Neural crest cell (in vitro differentiated cells): ENCODE data around the gene SLC4A8. TPM values are rescaled to one million over a fixed set of nuclear protein-coding genes. Genes with fewer than 3 reads are reported as not detected.

ENCODE experiments used
- DNase-seq: peaks from one replicate; pipeline ENCODE4 v3.0.0; 2021; ENCODE audit warnings: low read depth, mixed read lengths, low spot score
- H3K27ac Mint-ChIP-seq: one replicate; pipeline ENCODE4 v1.8.0; 2021; ENCODE audit warnings: mild to moderate bottlenecking, mixed read lengths; ENCODE audit not compliant: unreplicated experiment
- H3K27me3 Mint-ChIP-seq: 2 replicates; pipeline ENCODE4 v1.8.0; 2021; ENCODE audit warnings: low read depth, mild to moderate bottlenecking, mixed read lengths
- H3K36me3 Mint-ChIP-seq: 2 replicates; pipeline ENCODE4 v1.8.0; 2021; ENCODE audit warnings: low read depth, mild to moderate bottlenecking, mixed read lengths
- H3K4me1 Mint-ChIP-seq: 2 replicates; pipeline ENCODE4 v1.8.0; 2021; ENCODE audit warnings: mixed read lengths
- H3K4me3 Mint-ChIP-seq: one replicate; pipeline ENCODE4 v1.8.0; 2021; ENCODE audit warnings: mild to moderate bottlenecking, mixed read lengths
- H3K9me3 Mint-ChIP-seq: 2 replicates; pipeline ENCODE4 v1.8.0; 2021; ENCODE audit warnings: mixed read lengths
- CTCF ChIP-seq: fragments of 200-600 bp; sonication (generic); conservative IDR thresholded peaks from 2 replicates; pipeline ENCODE4 v1.5.0; 2021; ENCODE audit warnings: antibody characterized with exemption, mild to moderate bottlenecking
- total RNA-seq: library from RNA; stranded (reverse); gene quantifications from 2 replicates; pipeline ENCODE4 v1.2.1, GENCODE V29; 2021

Gene SLC4A8
- total RNA-seq, 1 donor from 2014 or later = 33.8 TPM

DNA sequence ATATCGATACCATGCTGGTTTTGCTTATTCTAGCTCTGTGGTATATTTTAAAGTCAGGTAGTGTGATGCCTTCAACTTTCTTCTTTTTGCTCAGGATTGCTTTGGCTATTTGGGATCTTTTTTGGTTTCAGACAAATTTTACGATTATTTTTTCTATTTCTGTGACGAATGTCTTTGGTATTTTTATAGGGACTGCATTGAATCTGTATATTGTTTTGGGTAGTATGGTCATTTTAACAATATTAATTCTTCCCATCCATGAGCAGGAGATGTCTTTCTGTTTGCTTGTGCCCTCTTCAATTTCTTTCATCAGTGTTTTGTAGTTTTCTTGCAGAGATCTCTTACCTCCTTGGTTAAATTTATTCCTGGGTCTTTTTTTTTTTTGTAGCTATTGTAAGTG lies 10.8 kb upstream of the SLC4A8 start:
- H3K36me3 Mint-ChIP-seq = no peaks in the 10 kb centered on the region
- H3K27me3 Mint-ChIP-seq = peaks cover 4% of the 10 kb centered on the region

DNA sequence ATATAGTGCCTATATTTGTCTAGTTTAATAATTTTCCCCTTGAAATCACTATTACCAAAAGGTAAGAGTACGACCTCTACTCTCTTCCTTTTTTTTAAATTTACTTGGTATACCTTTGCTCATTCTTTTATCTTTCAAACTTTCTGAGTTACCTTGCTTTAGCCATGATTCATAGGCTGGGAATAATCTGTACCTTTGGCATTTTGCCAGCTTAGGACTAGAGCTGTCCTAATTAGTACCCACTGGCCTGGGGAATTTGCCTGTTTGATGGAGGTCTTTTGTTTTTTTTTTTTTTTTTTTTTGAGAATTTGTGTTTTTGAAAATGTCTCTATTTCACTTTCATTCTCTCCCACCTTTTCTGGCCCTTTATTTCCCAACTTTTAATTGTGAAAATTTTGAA lies 8.7 kb upstream of the SLC4A8 start:
- H3K27ac Mint-ChIP-seq = no peak overlapping the region
- no peaks in the 10 kb centered on the region for H3K9me3 Mint-ChIP-seq
- no peaks in the 10 kb centered on the region for H3K36me3 Mint-ChIP-seq
- TF ChIP-seq CTCF = no peak
- no peak overlapping the region for H3K4me3 Mint-ChIP-seq
- H3K4me1 Mint-ChIP-seq = peaks cover 20% of the 10 kb centered on the region
- no peak for DNase-seq
- H3K27me3 Mint-ChIP-seq = peaks cover 4% of the 10 kb centered on the region

More for the DNA sequence above, 10.8 kb upstream of the SLC4A8 start:
- Mint-ChIP-seq H3K4me3 (no peak overlapping the region), H3K9me3 (no peaks in the 10 kb centered on the region), H3K4me1 (peaks cover 2% of the 10 kb centered on the region), H3K27ac (no peak overlapping the region)
- TF ChIP-seq CTCF = no peak
- no peak for DNase-seq

- no peaks in the 10 kb centered on the region for H3K36me3 Mint-ChIP-seq
- H3K9me3 Mint-ChIP-seq = no peaks in the 10 kb centered on the region
- TF ChIP-seq CTCF = no peak
- no peak for DNase-seq
- H3K27ac Mint-ChIP-seq = no peak overlapping the region
- H3K4me3 Mint-ChIP-seq = no peak overlapping the region
- peaks cover 4% of the 10 kb centered on the region for H3K27me3 Mint-ChIP-seq
- H3K4me1 Mint-ChIP-seq = peaks cover 30% of the 10 kb centered on the region
Observed at GRCh38 chr12:51417826-51418225, 6.8 kb upstream of the SLC4A8 start.

DNA sequence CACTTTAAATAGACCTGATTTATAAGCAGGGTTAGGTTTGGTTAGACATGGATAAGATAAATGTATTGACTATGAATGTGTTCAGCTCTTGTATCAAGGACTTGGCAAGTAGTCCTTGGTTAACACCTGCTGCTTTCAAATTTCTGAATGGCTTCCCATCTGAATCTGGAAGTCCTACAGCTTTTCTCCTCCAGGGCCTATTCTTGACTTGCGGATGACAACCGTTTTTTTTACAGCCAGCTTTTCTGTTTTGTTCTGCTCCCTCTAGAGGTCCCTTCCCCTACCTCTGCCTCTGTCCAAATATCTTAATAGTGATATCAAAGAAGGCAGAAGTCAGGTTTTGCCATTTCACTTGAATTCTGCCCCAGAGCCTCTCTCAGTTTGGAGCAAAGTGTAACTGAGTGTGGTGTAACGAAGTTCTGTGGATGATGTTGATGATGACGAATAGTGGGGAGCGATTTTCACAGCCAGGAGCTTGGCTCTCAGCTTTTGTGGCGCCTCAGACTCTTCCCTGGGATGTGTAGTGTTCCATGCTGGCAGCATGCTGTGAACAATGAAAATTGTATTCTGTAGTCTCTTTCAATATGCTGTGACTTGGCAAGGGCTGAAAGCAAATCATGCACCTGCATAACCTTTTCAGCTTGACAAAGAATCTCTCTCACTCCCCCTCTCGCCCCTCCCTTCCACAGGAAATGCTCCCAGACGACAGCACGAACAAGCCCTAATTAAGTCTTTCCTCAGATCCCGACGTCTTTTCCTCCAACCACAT lies 5.0 kb upstream of the SLC4A8 start:
- Mint-ChIP-seq H3K27me3 (no peaks in the 10 kb centered on the region), H3K4me1 (peaks cover 40% of the 10 kb centered on the region), H3K36me3 (no peaks in the 10 kb centered on the region), H3K9me3 (no peaks in the 10 kb centered on the region), H3K27ac (no peak overlapping the region), H3K4me3 (no peak overlapping the region)
- no peak for DNase-seq
- peak; percentile 39 for TF ChIP-seq CTCF

GRCh38 chr12:51421266-51421884 lies 3.3 kb upstream of the SLC4A8 start:
- Mint-ChIP-seq H3K4me1 (peaks cover 53% of the 10 kb centered on the region), H3K27ac (no peak overlapping the region), H3K9me3 (no peaks in the 10 kb centered on the region), H3K36me3 (no peaks in the 10 kb centered on the region), H3K4me3 (peak overlapping the region; percentile 45), H3K27me3 (no peaks in the 10 kb centered on the region)
- peak; percentile 59 for DNase-seq
- peak; percentile 79 for TF ChIP-seq CTCF
